Stimulated activated naive B cell treated with anti-CD40 and anti-IgM and Interleukin-4, amounts not matched to agents 10 μg/mL and 1 μg/mL and 100 μg/mL, for 72 hours (primary cell): ENCODE measurements around the gene C6orf118.

ENCODE experiments used
- ATAC-seq, 2 donors: fragments of 150-1000 bp; cut with Tn5 transposase; replicated peaks; 2 replicates each; pipeline ENCODE4 v1.10.0; 2021; ENCODE audit warnings: moderate library complexity in 1 of 2
- DNase-seq: peaks from one replicate; pipeline ENCODE4 v3.0.0; 2021
- H3K27ac Mint-ChIP-seq: one replicate; pipeline ENCODE4 v1.8.0; 2022; ENCODE audit warnings: mild to moderate bottlenecking, mixed read lengths
- H3K27me3 Mint-ChIP-seq, 2 donors: one replicate each; pipeline ENCODE4 v1.8.0; 2022; ENCODE audit warnings: mixed read lengths in 2 of 2
- H3K36me3 Mint-ChIP-seq, 2 donors: one replicate each; pipeline ENCODE4 v1.8.0; 2022; ENCODE audit warnings: mixed read lengths in 2 of 2, mild to moderate bottlenecking in 1 of 2
- H3K4me1 Mint-ChIP-seq, 2 donors: one replicate each; pipeline ENCODE4 v1.8.0; 2022; ENCODE audit warnings: mixed read lengths in 2 of 2, mild to moderate bottlenecking in 1 of 2
- H3K4me3 Mint-ChIP-seq, 2 donors: one replicate each; pipeline ENCODE4 v1.8.0; 2022; ENCODE audit warnings: mild to moderate bottlenecking in 2 of 2, mixed read lengths in 2 of 2, moderate library complexity in 1 of 2
- H3K9me3 Mint-ChIP-seq, 2 donors: one replicate each; pipeline ENCODE4 v1.8.0; 2022; ENCODE audit warnings: mixed read lengths in 2 of 2, mild to moderate bottlenecking in 1 of 2

Gene C6orf118

DNA sequence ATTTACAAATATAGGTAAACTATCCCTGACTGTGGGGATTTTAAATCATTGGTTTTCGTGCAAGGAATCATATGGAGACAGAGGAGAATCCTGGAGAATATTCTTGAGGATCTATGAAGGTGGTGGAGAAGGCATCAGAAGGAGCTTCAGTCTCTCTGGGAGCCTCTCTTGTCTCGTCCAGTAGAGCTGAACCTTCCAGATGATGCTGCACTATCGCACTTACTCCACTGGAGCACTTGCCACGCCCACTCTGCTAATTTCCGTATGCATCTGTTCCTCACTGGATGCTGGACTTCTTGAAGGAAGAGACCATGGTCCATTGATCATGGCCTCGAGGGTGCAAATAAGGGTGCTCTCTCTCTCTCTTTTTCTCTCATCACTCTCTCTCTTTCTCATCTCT is 36.8 kb downstream of the C6orf118 start:
- H3K9me3 Mint-ChIP-seq = peaks cover 2 to 14% of the 10 kb centered on the region in 2 donors
- H3K4me3 Mint-ChIP-seq = no peak overlapping the region
- H3K27me3 Mint-ChIP-seq = no peaks in the 10 kb centered on the region
- H3K27ac Mint-ChIP-seq = no peak overlapping the region
- no peaks in the 10 kb centered on the region for H3K36me3 Mint-ChIP-seq
- no peak for DNase-seq
- no peak for ATAC-seq
- no peaks in the 10 kb centered on the region for H3K4me1 Mint-ChIP-seq

- Mint-ChIP-seq H3K4me3 (no peak overlapping the region), H3K27me3 (no peaks in the 10 kb centered on the region), H3K36me3 (no peaks in the 10 kb centered on the region), H3K4me1 (no peaks in the 10 kb centered on the region), H3K27ac (no peak overlapping the region), H3K9me3 (peaks cover 2 to 14% of the 10 kb centered on the region in 2 donors)
- no peak for ATAC-seq
- no peak for DNase-seq
Measured at GRCh38 chr6:165268987-165269386, 40.4 kb downstream of the C6orf118 start.

- Mint-ChIP-seq H3K9me3 (peaks cover 7 to 8% of the 10 kb centered on the region in 2 donors), H3K36me3 (no peaks in the 10 kb centered on the region), H3K4me1 (no peaks in the 10 kb centered on the region), H3K4me3 (no peak overlapping the region), H3K27me3 (no peaks in the 10 kb centered on the region), H3K27ac (no peak overlapping the region)
- ATAC-seq = no peak
- no peak for DNase-seq
Measured at GRCh38 chr6:165266621-165267020, 42.8 kb downstream of the C6orf118 start.

GRCh38 chr6:165266191-165266590 is 43.2 kb downstream of the C6orf118 start:
- DNase-seq = no peak
- Mint-ChIP-seq H3K4me1 (no peaks in the 10 kb centered on the region), H3K27ac (no peak overlapping the region), H3K27me3 (no peaks in the 10 kb centered on the region), H3K4me3 (no peak overlapping the region), H3K36me3 (no peaks in the 10 kb centered on the region), H3K9me3 (peaks cover 7 to 8% of the 10 kb centered on the region in 2 donors)
- no peak for ATAC-seq

GRCh38 chr6:165260462-165260861 is 48.9 kb downstream of the C6orf118 start:
- ATAC-seq (no peak), DNase-seq (no peak)
- Mint-ChIP-seq H3K27me3 (no peaks in the 10 kb centered on the region), H3K4me3 (no peak overlapping the region), H3K4me1 (no peaks in the 10 kb centered on the region), H3K9me3 (peaks cover 21 to 27% of the 10 kb centered on the region in 2 donors), H3K27ac (no peak overlapping the region), H3K36me3 (no peaks in the 10 kb centered on the region)

DNA sequence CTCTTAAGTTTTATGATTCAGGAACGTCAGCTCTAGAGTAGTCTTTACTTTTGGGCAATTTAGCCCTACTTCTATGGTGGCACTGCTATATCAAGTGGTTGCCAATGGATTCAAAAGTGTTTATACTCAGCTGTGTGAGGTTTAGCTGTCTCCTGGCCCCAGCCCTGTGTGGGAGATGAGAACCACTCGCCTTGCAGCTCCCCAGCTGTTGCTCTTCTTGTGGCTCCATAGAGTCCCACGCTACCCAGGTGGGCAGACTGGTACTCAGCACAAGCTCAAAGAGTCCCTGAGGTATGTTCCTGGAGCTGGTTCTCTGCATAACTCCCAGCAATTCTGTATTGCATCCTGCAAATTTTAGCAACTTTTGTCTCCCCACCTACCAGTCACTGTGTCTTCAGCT is 59.6 kb downstream of the C6orf118 start:
- Mint-ChIP-seq H3K27ac (no peak overlapping the region), H3K9me3 (peaks cover 0 to 7% of the 10 kb centered on the region in 2 donors), H3K4me1 (no peaks in the 10 kb centered on the region), H3K27me3 (peaks cover 0 to 4% of the 10 kb centered on the region in 2 donors), H3K4me3 (no peak overlapping the region), H3K36me3 (no peaks in the 10 kb centered on the region)
- DNase-seq (no peak), ATAC-seq (no peak)

DNA sequence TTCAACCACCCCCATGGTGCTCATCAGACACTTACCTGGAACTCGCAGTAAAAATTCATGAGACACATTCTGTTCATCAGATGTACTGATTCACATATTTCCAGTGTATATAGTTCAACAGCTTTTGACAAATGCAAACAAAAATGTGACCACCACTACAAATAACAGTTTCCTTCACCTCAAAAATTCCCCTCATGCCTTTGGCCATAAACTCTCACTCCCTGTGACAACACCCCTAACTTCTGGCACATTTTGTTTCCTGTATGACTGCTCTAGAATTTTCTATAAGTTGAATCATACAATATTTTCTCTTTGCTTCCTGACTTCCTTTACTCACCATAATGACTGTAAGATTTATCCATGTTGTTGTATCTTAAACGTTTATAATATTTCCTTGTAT is 63.7 kb downstream of the C6orf118 start:
- DNase-seq (no peak), ATAC-seq (no peak)
- peaks cover 0 to 2% of the 10 kb centered on the region in 2 donors for H3K9me3 Mint-ChIP-seq
- H3K27ac Mint-ChIP-seq = no peak overlapping the region
- no peaks in the 10 kb centered on the region for H3K4me1 Mint-ChIP-seq
- H3K27me3 Mint-ChIP-seq = no peaks in the 10 kb centered on the region
- no peaks in the 10 kb centered on the region for H3K36me3 Mint-ChIP-seq
- H3K4me3 Mint-ChIP-seq = no peak overlapping the region

- no peaks in the 10 kb centered on the region for H3K36me3 Mint-ChIP-seq
- no peaks in the 10 kb centered on the region for H3K27me3 Mint-ChIP-seq
- DNase-seq = no peak
- peaks cover 0 to 2% of the 10 kb centered on the region in 2 donors for H3K9me3 Mint-ChIP-seq
- no peak overlapping the region for H3K27ac Mint-ChIP-seq
- no peak overlapping the region for H3K4me3 Mint-ChIP-seq
- no peak for ATAC-seq
- no peaks in the 10 kb centered on the region for H3K4me1 Mint-ChIP-seq
Measured at GRCh38 chr6:165245287-165245686, 64.1 kb downstream of the C6orf118 start.

DNA sequence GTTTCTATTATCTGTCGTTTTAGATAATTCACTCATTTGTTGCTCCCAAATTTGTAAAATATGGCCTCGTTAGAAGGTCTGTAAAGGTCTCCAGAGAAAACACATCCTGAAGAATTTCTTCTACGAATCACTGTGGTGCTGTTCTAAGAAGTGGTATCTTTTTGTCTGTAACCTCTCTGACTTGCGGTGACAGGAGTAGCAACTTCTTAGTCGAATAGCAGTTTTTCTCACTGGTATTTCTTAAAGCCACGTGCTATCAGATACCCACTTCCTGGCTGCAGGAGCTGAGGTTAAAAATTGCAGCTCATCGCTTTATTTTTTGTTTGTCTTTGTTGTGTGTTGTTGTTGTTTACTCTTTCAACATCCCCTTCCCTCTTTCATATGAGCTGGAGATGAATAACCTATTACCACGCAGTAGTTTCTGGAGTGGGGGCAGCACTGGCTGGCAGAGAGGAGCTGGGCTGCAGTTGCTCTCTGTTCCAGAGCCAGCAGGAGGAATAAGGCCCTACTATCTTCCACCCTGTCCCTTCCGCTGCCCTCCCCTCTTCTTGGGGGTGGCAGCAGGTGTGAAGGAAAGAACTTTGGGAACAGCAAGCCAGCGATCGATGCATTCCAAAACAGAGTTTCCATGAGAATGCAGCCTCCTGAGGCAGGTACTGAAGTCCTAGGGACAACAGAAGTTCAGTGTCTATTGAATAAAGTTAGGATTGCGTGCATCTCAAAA is 64.7 kb downstream of the C6orf118 start:
- Mint-ChIP-seq H3K4me3 (no peak overlapping the region), H3K4me1 (no peaks in the 10 kb centered on the region), H3K9me3 (peaks cover 0 to 2% of the 10 kb centered on the region in 2 donors), H3K27ac (no peak overlapping the region), H3K36me3 (no peaks in the 10 kb centered on the region), H3K27me3 (no peaks in the 10 kb centered on the region)
- ATAC-seq = no peak
- no peak for DNase-seq

- H3K4me1 Mint-ChIP-seq = no peaks in the 10 kb centered on the region
- DNase-seq = no peak
- H3K4me3 Mint-ChIP-seq = no peak overlapping the region
Measured at GRCh38 chr6:165243801-165244200, 65.6 kb downstream of the C6orf118 start.

DNA sequence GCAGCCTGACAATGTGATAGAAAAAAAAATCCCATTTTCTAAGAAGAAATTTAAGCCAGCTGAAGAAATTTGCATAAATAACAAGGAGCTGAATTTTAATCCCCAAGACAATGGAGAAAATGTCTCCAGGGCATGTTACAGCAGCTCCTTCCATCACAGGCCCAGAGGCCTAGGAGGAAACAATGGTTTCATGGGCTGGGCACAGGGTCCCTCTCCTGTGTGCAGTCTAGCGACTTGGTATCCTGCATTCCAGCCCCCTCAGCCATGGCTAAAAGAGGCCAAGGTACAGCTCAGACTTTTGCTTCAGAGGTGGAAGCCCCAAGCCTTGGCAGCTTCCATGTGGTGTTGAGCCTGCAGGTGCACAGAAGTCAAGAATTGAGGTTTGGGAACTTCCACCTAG is 73.1 kb downstream of the C6orf118 start:
- Mint-ChIP-seq H3K27me3 (no peaks in the 10 kb centered on the region), H3K27ac (no peak overlapping the region), H3K4me3 (no peak overlapping the region), H3K36me3 (no peaks in the 10 kb centered on the region), H3K9me3 (peaks cover 23% of the 10 kb centered on the region in 2 donors), H3K4me1 (no peaks in the 10 kb centered on the region)
- no peak for DNase-seq
- ATAC-seq = no peak

More at GRCh38 chr6:165243801-165244200, 65.6 kb downstream of the C6orf118 start:
- Mint-ChIP-seq H3K36me3 (no peaks in the 10 kb centered on the region), H3K27ac (no peak overlapping the region), H3K9me3 (peaks cover 0 to 4% of the 10 kb centered on the region in 2 donors), H3K27me3 (no peaks in the 10 kb centered on the region)
- no peak for ATAC-seq

DNA sequence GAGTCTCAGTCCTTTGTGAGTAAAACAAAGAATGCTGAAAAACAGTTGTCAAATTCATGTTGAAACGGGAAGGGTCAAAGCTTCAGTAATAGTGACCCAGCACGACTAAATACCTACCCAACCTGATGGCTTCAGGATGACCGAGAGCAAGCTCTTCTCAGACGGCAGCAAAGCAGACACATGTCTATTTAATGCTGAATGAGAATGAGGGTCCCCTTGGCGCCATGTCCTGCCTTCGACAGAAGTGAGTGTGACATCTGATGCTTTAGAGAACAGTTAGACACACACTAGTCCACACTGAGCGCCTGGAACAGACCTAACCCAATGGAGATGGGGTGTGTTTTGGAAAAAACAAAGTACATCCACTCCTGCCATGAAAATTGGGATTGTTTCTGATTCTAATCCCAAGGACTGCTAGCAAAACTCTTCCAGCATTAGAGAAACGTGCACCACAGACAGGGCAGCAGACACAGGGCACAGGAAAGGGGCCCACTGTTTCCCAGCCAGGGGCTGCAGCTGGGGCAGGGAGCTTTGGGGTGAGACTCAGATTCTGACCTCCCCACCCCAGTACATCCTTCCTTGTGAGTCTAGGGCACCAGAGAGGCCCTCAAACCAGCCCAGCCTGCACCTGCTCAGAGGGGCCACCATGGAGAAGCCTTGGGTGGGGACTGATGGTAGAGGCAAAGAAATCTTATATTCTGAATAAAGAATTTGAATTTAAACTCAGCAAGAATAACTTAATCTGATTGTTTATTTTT is 76.5 kb downstream of the C6orf118 start:
- no peaks in the 10 kb centered on the region for H3K27me3 Mint-ChIP-seq
- H3K4me3 Mint-ChIP-seq = no peak overlapping the region
- H3K36me3 Mint-ChIP-seq = no peaks in the 10 kb centered on the region
- no peak overlapping the region for H3K27ac Mint-ChIP-seq
- DNase-seq = no peak
- no peak for ATAC-seq
- H3K9me3 Mint-ChIP-seq = peaks cover 20 to 23% of the 10 kb centered on the region in 2 donors
- no peaks in the 10 kb centered on the region for H3K4me1 Mint-ChIP-seq

- Mint-ChIP-seq H3K9me3 (peaks cover 13 to 16% of the 10 kb centered on the region in 2 donors), H3K27me3 (no peaks in the 10 kb centered on the region), H3K4me3 (no peak overlapping the region), H3K36me3 (no peaks in the 10 kb centered on the region), H3K27ac (no peak overlapping the region), H3K4me1 (no peaks in the 10 kb centered on the region)
- ATAC-seq (no peak), DNase-seq (no peak)
Measured at GRCh38 chr6:165231581-165232561, 77.5 kb downstream of the C6orf118 start.

- no peak overlapping the region for H3K4me3 Mint-ChIP-seq
- no peak overlapping the region for H3K27ac Mint-ChIP-seq
- no peaks in the 10 kb centered on the region for H3K4me1 Mint-ChIP-seq
- ATAC-seq = no peak
- H3K9me3 Mint-ChIP-seq = peaks cover 11 to 14% of the 10 kb centered on the region in 2 donors
- H3K36me3 Mint-ChIP-seq = no peaks in the 10 kb centered on the region
- H3K27me3 Mint-ChIP-seq = no peaks in the 10 kb centered on the region
- no peak for DNase-seq
Measured at GRCh38 chr6:165231177-165231576, 78.2 kb downstream of the C6orf118 start.
